Activated T-helper 17 cell treated with anti-CD3 and anti-CD28 coated beads, Interleukin-2, amount 50 U/mL, for 72 hours (primary cell): ENCODE data around the gene KCNJ9. TPM values are rescaled to one million over a fixed set of nuclear protein-coding genes. Genes with fewer than 3 reads are reported as not detected.
"Not testable (repeated sequence)": the region's sequence is repeated elsewhere in the genome, so short reads cannot be mapped to it uniquely, and the experiment has no call there.

Source experiments
- ATAC-seq: fragments of 150-1000 bp; cut with Tn5 transposase; replicated peaks from 2 replicates; pipeline ENCODE4 v1.10.0; 2021; ENCODE audit warnings: mild to moderate bottlenecking, moderate library complexity
- H3K27ac Mint-ChIP-seq: one replicate; pipeline ENCODE4 v1.8.0; 2022; ENCODE audit warnings: mixed read lengths
- H3K27me3 Mint-ChIP-seq: one replicate; pipeline ENCODE4 v1.8.0; 2022; ENCODE audit warnings: mixed read lengths
- H3K36me3 Mint-ChIP-seq: one replicate; pipeline ENCODE4 v1.8.0; 2022; ENCODE audit warnings: low read depth, mild to moderate bottlenecking, mixed read lengths
- H3K4me1 Mint-ChIP-seq: one replicate; pipeline ENCODE4 v1.8.0; 2022; ENCODE audit warnings: mixed read lengths
- H3K4me3 Mint-ChIP-seq: one replicate; pipeline ENCODE4 v1.8.0; 2022; ENCODE audit warnings: mild to moderate bottlenecking, mixed read lengths
- H3K9me3 Mint-ChIP-seq: one replicate; pipeline ENCODE4 v1.8.0; 2022; ENCODE audit warnings: mixed read lengths
- total RNA-seq, 2 donors: library from RNA; stranded (reverse); gene quantifications; one replicate each; pipeline ENCODE4 v1.2.3, GENCODE V29; 2022

KCNJ9 gene
- total RNA-seq, 2 donors from 2014 or later: 0.13 TPM; not detected in 1

DNA sequence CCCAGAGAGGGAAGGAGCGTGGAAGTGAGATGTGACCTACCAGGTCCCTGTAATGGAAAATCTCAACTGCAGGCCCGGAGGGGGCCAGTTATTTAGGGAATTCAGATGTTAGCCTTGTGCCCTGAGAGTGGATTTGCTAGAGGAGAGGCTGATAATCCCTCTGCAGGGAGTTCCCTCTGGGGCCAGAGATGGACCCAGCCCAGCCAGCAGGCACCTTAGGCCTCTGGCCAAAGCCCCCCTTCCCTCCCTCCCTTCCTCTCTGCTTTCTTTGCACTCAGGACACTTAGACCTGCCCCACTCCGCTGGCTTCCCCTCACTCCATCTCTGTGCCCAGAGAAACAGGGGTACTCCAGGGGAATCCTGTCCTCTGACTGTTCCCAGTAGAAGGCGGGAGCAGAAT lies 32.7 kb downstream of the KCNJ9 start:
- H3K9me3 Mint-ChIP-seq: no peaks in the 10 kb centered on the region
- no peak for ATAC-seq
- H3K4me3 Mint-ChIP-seq: no peak overlapping the region
- H3K4me1 Mint-ChIP-seq: peaks cover under 1% of the 10 kb centered on the region
- peaks cover 25% of the 10 kb centered on the region for H3K27me3 Mint-ChIP-seq
- no peak overlapping the region for H3K27ac Mint-ChIP-seq
- H3K36me3 Mint-ChIP-seq: no peaks in the 10 kb centered on the region

DNA sequence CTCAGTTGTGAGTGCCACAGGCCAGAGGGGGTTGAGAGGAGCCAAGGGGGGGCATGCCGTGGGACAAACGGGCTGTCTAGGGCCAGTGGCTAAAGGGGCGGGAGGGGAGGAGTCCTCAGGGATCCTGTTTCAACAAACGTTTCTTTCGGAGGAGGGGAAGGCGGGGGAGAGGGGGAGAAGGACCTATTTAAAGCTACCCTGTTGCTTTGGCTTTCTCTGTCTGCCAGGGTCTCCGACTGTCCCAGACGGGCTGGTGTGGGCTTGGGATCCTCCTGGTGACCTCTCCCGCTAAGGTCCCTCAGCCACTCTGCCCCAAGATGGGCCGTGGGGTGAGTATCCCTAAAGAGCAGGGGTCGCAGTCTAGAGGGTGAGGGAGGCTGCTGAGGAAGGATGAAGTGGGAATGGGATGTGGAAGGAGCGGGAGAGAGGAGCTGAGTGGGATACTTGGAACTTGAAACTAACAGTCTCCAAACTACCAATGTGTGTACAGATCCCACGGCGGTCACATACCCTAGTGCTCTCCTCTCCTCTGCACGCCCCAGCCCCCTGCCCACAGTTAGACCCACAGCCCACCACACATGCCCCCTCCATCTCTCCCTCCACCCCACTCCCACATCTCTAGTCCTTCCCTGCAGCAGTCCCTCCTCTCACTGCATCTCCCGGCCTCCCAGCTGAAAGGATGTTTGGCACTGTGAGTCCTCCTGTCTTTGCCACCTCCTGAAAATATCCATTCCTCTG lies 34.4 kb downstream of the KCNJ9 start, which contains the start of gene ATP1A2:
TSS of gene ATP1A2 (plus strand) at position 215 of the 738 bp plus-strand sequence. CDS start at position 318, 103 bp downstream.
- no peaks in the 10 kb centered on the region for H3K36me3 Mint-ChIP-seq
- ATAC-seq: no peak
- no peaks in the 10 kb centered on the region for H3K4me1 Mint-ChIP-seq
- H3K27ac Mint-ChIP-seq: no peak within 1 kb of the TSS
- no peaks in the 10 kb centered on the region for H3K9me3 Mint-ChIP-seq
- no peak within 1 kb of the TSS for H3K4me3 Mint-ChIP-seq
- peaks cover 29% of the 10 kb centered on the region for H3K27me3 Mint-ChIP-seq

GRCh38 chr1:160116283-160117147 lies 35.2 kb downstream of the KCNJ9 start:
- H3K9me3 Mint-ChIP-seq: no peaks in the 10 kb centered on the region
- no peak overlapping the region for H3K27ac Mint-ChIP-seq
- ATAC-seq: no peak
- H3K27me3 Mint-ChIP-seq: peaks cover 29% of the 10 kb centered on the region
- no peaks in the 10 kb centered on the region for H3K4me1 Mint-ChIP-seq
- H3K36me3 Mint-ChIP-seq: no peaks in the 10 kb centered on the region
- no peak overlapping the region for H3K4me3 Mint-ChIP-seq

DNA sequence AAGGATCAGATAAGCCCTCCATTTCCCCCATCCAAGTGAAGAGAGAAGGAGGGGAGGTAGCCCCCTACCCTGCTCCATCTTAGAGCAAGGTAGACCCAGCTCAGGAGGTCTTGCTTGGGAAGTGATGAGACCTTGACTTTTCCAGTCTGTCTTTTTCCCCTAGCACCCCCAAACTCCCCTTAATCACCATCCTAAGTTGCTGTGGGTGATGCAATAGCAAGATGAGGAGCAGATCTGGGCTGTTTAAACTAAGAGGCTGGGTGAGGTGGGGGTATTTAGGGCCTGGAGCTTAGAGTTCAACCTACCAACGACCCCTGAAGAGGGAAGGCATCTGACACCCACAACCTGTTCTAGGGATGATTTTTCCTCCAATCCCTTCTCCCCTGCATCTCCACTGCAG lies 36.0 kb downstream of the KCNJ9 start:
- H3K36me3 Mint-ChIP-seq: no peaks in the 10 kb centered on the region
- peaks cover 29% of the 10 kb centered on the region for H3K27me3 Mint-ChIP-seq
- H3K9me3 Mint-ChIP-seq: no peaks in the 10 kb centered on the region
- H3K27ac Mint-ChIP-seq: no peak overlapping the region
- H3K4me3 Mint-ChIP-seq: no peak overlapping the region
- ATAC-seq: no peak
- no peaks in the 10 kb centered on the region for H3K4me1 Mint-ChIP-seq

DNA sequence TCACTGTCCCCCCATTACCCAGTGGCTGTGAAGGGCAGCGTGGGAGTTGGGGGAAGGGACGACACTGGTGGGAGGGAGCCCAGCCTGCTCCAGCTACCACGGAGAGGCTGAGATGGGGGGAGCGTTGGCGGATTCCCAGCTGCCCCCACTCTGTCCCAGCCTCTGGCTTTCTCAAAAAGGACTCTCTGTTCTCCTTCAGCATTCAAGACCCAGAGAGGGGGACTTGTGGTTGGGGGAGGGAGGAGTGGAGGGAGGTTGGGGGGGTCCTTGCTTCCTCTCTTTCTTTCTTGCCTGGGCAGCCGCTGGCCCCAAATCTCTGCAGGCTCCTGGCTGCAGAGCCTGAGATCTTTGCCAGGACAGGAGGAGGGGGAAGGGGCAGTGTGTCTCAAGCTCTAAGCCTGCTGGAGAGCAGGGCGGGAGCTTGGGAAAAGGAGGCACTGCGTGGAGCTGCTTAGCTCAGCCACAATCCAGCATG lies 36.4 kb downstream of the KCNJ9 start:
- Mint-ChIP-seq H3K27me3 (peaks cover 29% of the 10 kb centered on the region), H3K27ac (no peak overlapping the region), H3K9me3 (no peaks in the 10 kb centered on the region), H3K4me1 (no peaks in the 10 kb centered on the region), H3K36me3 (no peaks in the 10 kb centered on the region), H3K4me3 (no peak overlapping the region)
- ATAC-seq: no peak

DNA sequence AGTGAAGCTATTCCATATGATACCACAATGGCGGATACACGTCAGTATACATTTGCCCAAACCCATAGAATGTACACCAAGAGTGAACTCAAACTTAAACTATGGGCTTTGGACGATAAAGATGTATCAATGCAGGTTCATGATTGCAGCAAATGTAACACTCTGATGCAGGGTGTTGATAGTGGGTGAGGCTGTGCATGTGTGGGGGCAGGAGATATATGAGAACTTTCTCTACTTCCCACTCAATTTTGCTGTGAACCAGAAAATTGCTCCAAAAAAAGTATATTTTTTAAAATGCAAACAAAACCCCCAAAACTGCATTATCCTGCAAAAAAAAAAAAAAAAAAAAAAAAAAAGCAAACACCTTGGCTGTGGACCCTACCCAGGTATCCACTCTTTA lies 37.6 kb downstream of the KCNJ9 start:
- no peaks in the 10 kb centered on the region for H3K9me3 Mint-ChIP-seq
- H3K27ac Mint-ChIP-seq: no peak overlapping the region
- no peak for ATAC-seq
- no peaks in the 10 kb centered on the region for H3K4me1 Mint-ChIP-seq
- H3K36me3 Mint-ChIP-seq: no peaks in the 10 kb centered on the region
- no peak overlapping the region for H3K4me3 Mint-ChIP-seq
- H3K27me3 Mint-ChIP-seq: peaks cover 26% of the 10 kb centered on the region

- Mint-ChIP-seq H3K36me3 (no peaks in the 10 kb centered on the region), H3K27ac (no peak overlapping the region), H3K4me1 (no peaks in the 10 kb centered on the region), H3K4me3 (no peak overlapping the region), H3K9me3 (no peaks in the 10 kb centered on the region), H3K27me3 (peaks cover 19% of the 10 kb centered on the region)
- ATAC-seq: no peak
These were observed 39.5 kb downstream of the KCNJ9 start for GRCh38 chr1:160120797-160121196.

DNA sequence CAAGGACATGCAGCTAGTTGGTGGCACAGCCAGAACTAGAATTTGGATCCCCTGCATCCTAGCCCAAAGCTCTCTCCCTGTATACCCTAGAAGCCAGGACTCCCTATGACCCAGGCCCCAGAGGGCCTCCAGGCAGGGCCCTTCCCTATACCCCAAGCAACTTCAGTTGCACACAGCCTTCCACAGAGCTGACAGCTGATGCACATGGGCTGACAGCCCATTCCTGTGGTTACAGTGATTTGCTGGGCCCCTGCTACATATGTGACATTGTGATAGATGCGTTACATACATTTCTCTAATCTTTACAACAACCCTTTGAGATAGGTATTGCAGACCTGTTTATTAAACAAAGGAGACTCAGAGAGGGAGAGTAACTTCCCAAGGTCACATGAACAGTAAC lies 40.0 kb downstream of the KCNJ9 start:
- no peak overlapping the region for H3K27ac Mint-ChIP-seq
- no peak overlapping the region for H3K4me3 Mint-ChIP-seq
- H3K9me3 Mint-ChIP-seq: no peaks in the 10 kb centered on the region
- no peaks in the 10 kb centered on the region for H3K36me3 Mint-ChIP-seq
- peaks cover 13% of the 10 kb centered on the region for H3K27me3 Mint-ChIP-seq
- no peak for ATAC-seq
- no peaks in the 10 kb centered on the region for H3K4me1 Mint-ChIP-seq

DNA sequence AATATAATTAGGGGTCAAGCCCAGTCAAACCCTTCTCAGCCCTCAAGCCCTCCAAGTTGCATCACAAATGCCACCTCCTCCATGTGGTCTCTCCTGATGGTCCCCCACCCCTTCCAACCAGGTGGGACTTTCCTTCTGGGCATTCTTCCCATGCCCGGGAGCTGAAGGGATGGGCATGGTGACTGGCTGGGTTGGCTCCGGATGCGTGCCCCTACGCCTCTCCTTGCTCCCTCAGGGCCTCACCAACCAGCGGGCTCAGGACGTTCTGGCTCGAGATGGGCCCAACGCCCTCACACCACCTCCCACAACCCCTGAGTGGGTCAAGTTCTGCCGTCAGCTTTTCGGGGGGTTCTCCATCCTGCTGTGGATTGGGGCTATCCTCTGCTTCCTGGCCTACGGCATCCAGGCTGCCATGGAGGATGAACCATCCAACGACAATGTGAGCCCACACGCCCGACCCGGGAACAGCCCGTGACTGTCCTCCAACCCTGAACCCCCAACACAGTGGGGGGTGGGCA lies 41.7 kb downstream of the KCNJ9 start:
- Mint-ChIP-seq H3K4me3 (no peak overlapping the region), H3K36me3 (no peaks in the 10 kb centered on the region), H3K27ac (no peak overlapping the region), H3K9me3 (no peaks in the 10 kb centered on the region), H3K4me1 (no peaks in the 10 kb centered on the region), H3K27me3 (peaks cover 8% of the 10 kb centered on the region)
- ATAC-seq: no peak

DNA sequence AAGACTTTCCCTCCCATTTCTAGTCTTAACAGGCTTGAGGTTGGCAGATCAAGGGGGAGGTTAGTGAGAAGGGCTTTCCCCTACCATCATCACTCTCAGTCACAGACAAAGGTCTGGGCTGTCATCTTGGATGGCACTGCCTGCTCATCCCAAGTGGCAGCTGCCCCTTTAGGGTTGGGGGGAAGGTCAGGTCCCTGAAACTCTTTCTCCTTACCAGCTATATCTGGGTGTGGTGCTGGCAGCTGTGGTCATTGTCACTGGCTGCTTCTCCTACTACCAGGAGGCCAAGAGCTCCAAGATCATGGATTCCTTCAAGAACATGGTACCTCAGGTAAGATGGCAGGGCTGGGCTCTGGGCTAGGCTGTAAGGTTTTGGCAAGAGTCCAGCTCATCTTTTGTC lies 42.4 kb downstream of the KCNJ9 start:
- Mint-ChIP-seq H3K36me3 (no peaks in the 10 kb centered on the region), H3K27ac (no peak overlapping the region), H3K9me3 (no peaks in the 10 kb centered on the region), H3K4me3 (no peak overlapping the region), H3K4me1 (no peaks in the 10 kb centered on the region), H3K27me3 (peaks cover 7% of the 10 kb centered on the region)
- ATAC-seq: no peak

- Mint-ChIP-seq H3K27ac (no peak overlapping the region), H3K36me3 (no peaks in the 10 kb centered on the region), H3K4me1 (no peaks in the 10 kb centered on the region), H3K27me3 (peaks cover 14% of the 10 kb centered on the region), H3K9me3 (no peaks in the 10 kb centered on the region), H3K4me3 (no peak overlapping the region)
- no peak for ATAC-seq
These were observed 43.6 kb downstream of the KCNJ9 start for GRCh38 chr1:160124705-160125478.

DNA sequence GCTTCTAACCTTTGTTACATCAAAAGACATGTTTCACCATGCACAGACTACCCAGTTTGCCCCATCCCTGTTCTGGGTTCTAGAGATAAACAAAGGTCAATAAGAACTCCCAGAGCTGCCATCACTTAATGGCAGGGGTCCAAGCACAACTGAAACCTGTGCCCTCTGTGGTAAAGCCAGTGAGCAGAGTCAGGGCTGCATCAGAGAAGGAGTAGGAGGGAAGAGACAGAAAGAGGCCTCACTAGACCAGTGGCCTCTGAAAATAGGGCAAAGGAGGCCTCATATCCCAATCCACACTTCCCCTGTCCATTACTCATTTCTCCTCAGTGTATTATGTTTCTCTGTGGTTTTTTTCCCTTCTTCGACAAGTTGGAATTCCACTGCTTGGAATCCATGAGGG lies 44.4 kb downstream of the KCNJ9 start:
- no peaks in the 10 kb centered on the region for H3K9me3 Mint-ChIP-seq
- no peak overlapping the region for H3K27ac Mint-ChIP-seq
- H3K4me3 Mint-ChIP-seq: no peak overlapping the region
- ATAC-seq: no peak
- no peaks in the 10 kb centered on the region for H3K4me1 Mint-ChIP-seq
- H3K27me3 Mint-ChIP-seq: peaks cover 11% of the 10 kb centered on the region
- H3K36me3 Mint-ChIP-seq: no peaks in the 10 kb centered on the region

GRCh38 chr1:160126342-160126741 lies 45.0 kb downstream of the KCNJ9 start:
- not testable (repeated sequence) for ATAC-seq, H3K4me1 Mint-ChIP-seq, H3K36me3 Mint-ChIP-seq

DNA sequence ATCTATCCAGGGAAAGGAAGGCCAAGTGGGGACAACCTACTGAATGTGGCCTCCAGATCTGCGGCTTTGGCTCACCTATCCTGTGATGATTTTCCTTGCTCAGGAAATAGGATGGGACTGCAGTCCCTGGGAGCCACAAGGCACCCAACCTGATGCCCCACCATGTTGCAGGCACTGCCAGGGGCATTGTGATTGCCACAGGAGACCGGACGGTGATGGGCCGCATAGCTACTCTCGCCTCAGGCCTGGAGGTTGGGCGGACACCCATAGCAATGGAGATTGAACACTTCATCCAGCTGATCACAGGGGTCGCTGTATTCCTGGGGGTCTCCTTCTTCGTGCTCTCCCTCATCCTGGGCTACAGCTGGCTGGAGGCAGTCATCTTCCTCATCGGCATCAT lies 46.0 kb downstream of the KCNJ9 start:
- no peak overlapping the region for H3K4me3 Mint-ChIP-seq
- H3K27ac Mint-ChIP-seq: no peak overlapping the region
- peaks cover 17% of the 10 kb centered on the region for H3K27me3 Mint-ChIP-seq
- no peaks in the 10 kb centered on the region for H3K36me3 Mint-ChIP-seq
- H3K4me1 Mint-ChIP-seq: no peaks in the 10 kb centered on the region
- no peak for ATAC-seq
- no peaks in the 10 kb centered on the region for H3K9me3 Mint-ChIP-seq

More at GRCh38 chr1:160126342-160126741, 45.0 kb downstream of the KCNJ9 start:
- H3K27ac Mint-ChIP-seq, H3K4me3 Mint-ChIP-seq, H3K9me3 Mint-ChIP-seq: not testable (repeated sequence)
- peaks cover 11% of the 10 kb centered on the region for H3K27me3 Mint-ChIP-seq
